GM23248 (cell line): Measurements from ENCODE around the gene PLCH2. TPM values are rescaled to one million over a fixed set of nuclear protein-coding genes. Genes with fewer than 3 reads are reported as not detected.

ENCODE experiments used
- DNase-seq: peaks from one replicate; pipeline ENCODE4 v3.0.0-alpha.2; 2015
- H2AFZ ChIP-seq: fragments of 200-600 bp; sonication (generic); 2 replicates; pipeline ENCODE4 v1.6.1; 2016; ENCODE audit warnings: antibody characterized with exemption
- H3F3A ChIP-seq: fragments of 200-600 bp; sonication (generic); 2 replicates; pipeline ENCODE4 v1.6.1; 2016; ENCODE audit warnings: mild to moderate bottlenecking, antibody characterized with exemption, mixed run types; ENCODE audit not compliant: insufficient read depth
- H3K27ac ChIP-seq: fragments of 200-600 bp; sonication (generic); 2 replicates; pipeline ENCODE4 v1.5.1; 2016; ENCODE audit warnings: mild to moderate bottlenecking
- H3K27me3 ChIP-seq: fragments of 200-600 bp; sonication (generic); replicated peaks from 2 replicates; pipeline ENCODE4 v1.6.1; 2016; ENCODE audit warnings: mild to moderate bottlenecking; ENCODE audit not compliant: insufficient read depth
- H3K36me3 ChIP-seq: fragments of 200-600 bp; sonication (generic); 2 replicates; pipeline ENCODE4 v1.6.1; 2016; ENCODE audit warnings: low read depth, mild to moderate bottlenecking
- H3K4me1 ChIP-seq: fragments of 200-600 bp; sonication (generic); 2 replicates; pipeline ENCODE4 v1.6.1; 2016; ENCODE audit warnings: mild to moderate bottlenecking; ENCODE audit not compliant: insufficient read depth
- H3K4me2 ChIP-seq: fragments of 200-600 bp; sonication (generic); one replicate; pipeline ENCODE4 v1.6.1; 2016; ENCODE audit warnings: mild to moderate bottlenecking; ENCODE audit not compliant: unreplicated experiment
- H3K4me3 ChIP-seq: fragments of 200-600 bp; sonication (generic); 2 replicates; pipeline ENCODE4 v1.5.1; 2016; ENCODE audit warnings: mild to moderate bottlenecking
- H3K79me2 ChIP-seq: fragments of 200-600 bp; sonication (generic); 2 replicates; pipeline ENCODE4 v1.6.1; 2016; ENCODE audit warnings: mild to moderate bottlenecking; ENCODE audit not compliant: insufficient read depth
- H3K9ac ChIP-seq: fragments of 200-600 bp; sonication (generic); 2 replicates; pipeline ENCODE4 v1.6.1; 2016; ENCODE audit warnings: mild to moderate bottlenecking
- H3K9me2 ChIP-seq: fragments of 200-600 bp; sonication (generic); 2 replicates; pipeline ENCODE4 v1.6.1; 2016; ENCODE audit warnings: mixed run types, mild to moderate bottlenecking, moderate library complexity; ENCODE audit not compliant: insufficient read depth
- H3K9me3 ChIP-seq: fragments of 200-600 bp; sonication (generic); one replicate; pipeline ENCODE4 v1.6.1; 2017; ENCODE audit warnings: low read depth
- H4K20me1 ChIP-seq: fragments of 200-600 bp; sonication (generic); 2 replicates; pipeline ENCODE4 v1.6.0; 2016; ENCODE audit not compliant: insufficient read depth
- EZH2 ChIP-seq: fragments of 200-600 bp; sonication (generic); IDR thresholded peaks from 2 replicates; pipeline ENCODE4 v1.6.1; 2018; ENCODE audit warnings: antibody characterized with exemption, mild to moderate bottlenecking; ENCODE audit not compliant: insufficient read depth, poor library complexity, severe bottlenecking
- EZH2phosphoT487 ChIP-seq: fragments of 200-600 bp; sonication (generic); IDR thresholded peaks from 2 replicates; pipeline ENCODE4 v1.6.1; 2018; ENCODE audit warnings: antibody characterized with exemption, moderate library complexity, mild to moderate bottlenecking, low read depth; ENCODE audit not compliant: insufficient read depth
- WGBS, 2 experiments: methylation state at CpG; one replicate each; pipeline ENCODE4 v1.1.6; 2015 to 2017; ENCODE audit warnings: low lambda C conversion rate in 2 of 2, low coverage in 1 of 2; ENCODE audit errors: missing lambda C conversion rate in 2 of 2; 5-methylcytosine and 5-hydroxymethylcytosine counted together
- in situ Hi-C: fragments of 300-500 bp; cut with MboI; formaldehyde crosslinking; loops from 2 replicates; pipeline ENCODE4 v1.15.0; 2020
- polyA plus RNA-seq: library from polyadenylated mRNA; unstranded; fragments of >200 nt; fragmentation: Nextera tagmentation; extraction: Ambion mirVana; gene quantifications from 2 replicates; pipeline ENCODE4 v1.2.1, GENCODE V29; 2016
- total RNA-seq: library from RNA; depleted of rRNA; stranded (reverse); fragments of >200 nt; shearing (Covaris generic); gene quantifications from 2 replicates; pipeline ENCODE4 v1.2.3, GENCODE V29; 2014

The PLCH2 gene
- total and polyA plus RNA-seq, 2 experiments from 2014 or later, result not detected

DNA sequence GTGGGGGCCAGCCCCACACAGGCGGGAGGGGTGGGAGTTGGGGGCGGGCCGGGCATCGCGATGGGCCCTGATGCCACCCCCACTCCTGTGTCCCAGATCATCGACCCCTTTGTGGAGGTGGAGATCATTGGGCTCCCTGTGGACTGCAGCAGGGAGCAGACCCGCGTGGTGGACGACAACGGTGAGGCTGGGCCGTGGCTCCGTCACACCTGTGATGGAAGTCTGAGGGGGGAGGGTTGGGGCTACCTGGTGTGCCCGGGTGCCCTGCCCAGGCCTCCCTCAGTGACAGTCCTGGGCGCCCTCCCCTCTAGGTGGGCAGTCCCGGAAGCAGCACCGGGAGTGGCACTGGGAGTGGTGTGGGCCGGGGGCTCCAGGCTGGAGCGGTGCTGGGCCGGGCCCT, 22.6 kb downstream of the PLCH2 start:
- Histone ChIP-seq H3K27me3 (peaks cover under 1% of the 10 kb centered on the region; the same call in 1 of the 2 replicates), H3K9me3 (no peaks in the 10 kb centered on the region), H3K4me1 (no peaks in the 10 kb centered on the region), H3K36me3 (no peaks in the 10 kb centered on the region), H3K9ac (no peak overlapping the region), H3K27ac (no peak overlapping the region), H3K4me2 (no peak overlapping the region), H3K9me2 (no peaks in the 10 kb centered on the region), H2AFZ (no peak overlapping the region), H3K79me2 (no peaks in the 10 kb centered on the region), H4K20me1 (no peaks in the 10 kb centered on the region), H3F3A (no peaks in the 10 kb centered on the region), H3K4me3 (no peak overlapping the region)
- in situ Hi-C loops, result no loop called here
- WGBS, 2 experiments, result 62 to 74% methylated on average over 14 to 19 of the region's 19 CpGs
- DNase-seq, result no peak
- TF ChIP-seq EZH2 (no peak), EZH2phosphoT487 (no peak)

DNA sequence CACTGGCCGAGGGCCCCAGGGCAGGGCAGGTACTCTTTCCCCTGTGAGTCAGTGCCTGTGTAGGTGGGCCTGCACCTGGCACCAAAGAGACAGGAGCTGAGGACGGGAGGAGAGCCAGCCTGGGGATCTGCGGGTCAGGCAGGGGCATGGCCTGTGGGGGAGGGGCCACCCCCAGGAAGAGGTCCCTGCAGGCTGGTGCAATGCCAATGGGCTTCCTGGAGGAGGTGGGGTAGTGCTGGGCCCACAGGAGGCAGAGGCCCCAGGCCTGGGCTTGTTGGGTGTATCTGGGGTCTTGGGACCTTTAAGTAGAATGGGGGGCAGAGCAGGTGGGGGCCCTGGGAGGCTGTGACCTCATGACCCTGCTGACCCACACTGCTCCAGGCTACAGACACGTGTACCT, 23.2 kb downstream of the PLCH2 start:
- no peaks in the 10 kb centered on the region for H3K4me1 ChIP-seq
- no peak overlapping the region for H2AFZ ChIP-seq
- DNase-seq, result no peak
- H3K9ac ChIP-seq, result no peak overlapping the region
- H3K9me3 ChIP-seq, result no peaks in the 10 kb centered on the region
- no peaks in the 10 kb centered on the region for H4K20me1 ChIP-seq
- no peaks in the 10 kb centered on the region for H3K36me3 ChIP-seq
- no peaks in the 10 kb centered on the region for H3K9me2 ChIP-seq
- H3K4me3 ChIP-seq, result no peak overlapping the region
- H3K27ac ChIP-seq, result no peak overlapping the region
- in situ Hi-C loops, result no loop called here
- peaks cover 6% of the 10 kb centered on the region for H3K27me3 ChIP-seq
- no peak overlapping the region for H3K4me2 ChIP-seq
- TF ChIP-seq EZH2phosphoT487, result no peak
- TF ChIP-seq EZH2, result no peak
- H3K79me2 ChIP-seq, result no peaks in the 10 kb centered on the region
- H3F3A ChIP-seq, result no peaks in the 10 kb centered on the region
- whole genome bisulfite sequencing, 2 experiments, result 48 to 63% methylated on average over 4 of the region's 4 CpGs

DNA sequence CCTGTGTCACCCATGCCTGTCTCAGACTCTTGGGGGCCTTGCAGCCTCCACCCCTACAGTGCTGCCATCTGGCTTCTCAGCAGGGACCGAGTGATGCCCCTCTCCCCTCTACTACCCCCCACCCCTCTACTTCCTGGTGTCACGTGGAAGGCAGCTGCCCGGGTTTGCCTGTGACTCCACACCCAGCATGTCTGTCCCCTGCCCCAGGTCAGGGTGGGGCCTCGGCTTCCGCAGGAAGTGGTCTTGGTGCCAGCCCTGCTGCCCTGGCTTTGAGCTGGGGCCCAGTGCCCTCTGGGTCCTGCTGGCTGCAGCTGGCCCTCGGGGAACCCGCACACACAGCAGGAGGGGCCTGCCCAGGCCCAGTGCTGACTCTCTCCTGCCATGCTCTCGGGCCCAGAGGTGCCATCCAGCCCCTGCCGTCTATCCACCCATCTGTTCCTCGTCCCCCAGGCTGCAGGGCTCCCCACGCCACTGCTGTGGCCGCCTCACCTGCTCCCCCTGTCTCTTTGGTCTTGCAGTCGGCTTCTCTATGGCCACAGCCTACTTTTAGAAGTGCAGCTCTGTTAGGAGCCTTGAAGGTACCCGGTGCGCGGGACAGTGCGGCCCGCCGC, 24.0 kb downstream of the PLCH2 start:
- Histone ChIP-seq H3K27me3 (peaks cover 10% of the 10 kb centered on the region), H2AFZ (no peak overlapping the region), H3K79me2 (no peaks in the 10 kb centered on the region), H4K20me1 (no peaks in the 10 kb centered on the region), H3K27ac (no peak overlapping the region), H3K4me3 (no peak overlapping the region), H3K36me3 (no peaks in the 10 kb centered on the region), H3K9me2 (no peaks in the 10 kb centered on the region), H3K4me1 (no peaks in the 10 kb centered on the region), H3K9ac (no peak overlapping the region), H3K4me2 (no peak overlapping the region), H3F3A (no peaks in the 10 kb centered on the region), H3K9me3 (no peaks in the 10 kb centered on the region)
- WGBS, 2 experiments, result 17 to 47% methylated on average over 9 to 18 of the region's 19 CpGs
- no peak for DNase-seq
- TF ChIP-seq EZH2, result no peak
- TF ChIP-seq EZH2phosphoT487, result no peak
- in situ Hi-C loops, result loop anchor here (25.0 kb wide), 1 partner anchor 313 kb away; the partner anchor contains the start of gene FAAP20

DNA sequence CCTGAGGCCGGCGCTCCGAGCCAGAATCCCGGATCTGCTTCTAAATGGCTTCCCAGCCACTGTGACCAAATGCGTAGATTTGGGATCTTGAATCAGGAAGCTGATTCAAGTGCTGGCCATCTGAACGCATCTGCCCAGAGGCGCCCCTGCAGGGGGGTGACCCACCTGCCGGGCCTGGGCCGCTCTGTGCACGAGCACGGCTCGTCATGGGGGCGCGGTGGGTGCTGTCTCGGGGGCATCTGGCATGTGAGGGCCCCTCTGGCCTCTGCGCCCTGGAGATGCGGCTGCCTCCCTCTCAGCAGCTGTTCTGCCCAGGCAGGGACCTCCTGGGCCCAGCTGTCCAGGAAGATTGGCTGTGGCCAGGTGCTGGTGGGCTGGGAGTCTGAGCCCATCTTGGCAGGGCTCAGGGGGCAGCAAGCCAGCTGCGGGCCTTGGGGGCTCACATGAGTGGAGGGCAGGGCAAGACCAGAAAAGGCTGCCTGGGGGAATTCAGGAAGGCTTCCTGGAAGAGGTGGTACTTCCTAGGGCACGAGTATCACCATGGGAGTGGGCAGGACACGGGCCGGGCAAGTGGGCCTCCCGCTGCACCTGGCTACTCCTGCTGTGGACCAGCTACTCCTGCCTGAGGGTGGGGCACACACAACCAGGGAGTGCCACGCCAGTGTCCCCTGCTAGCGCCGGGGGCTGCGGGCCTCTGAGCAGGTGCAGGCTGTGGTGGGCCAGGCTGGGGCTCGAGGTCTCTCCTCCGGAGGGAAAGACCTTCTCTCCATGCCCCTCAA, 25.1 kb downstream of the PLCH2 start:
- H2AFZ ChIP-seq, result no peak overlapping the region
- H3F3A ChIP-seq, result no peaks in the 10 kb centered on the region
- DNase-seq, result no peak
- no peaks in the 10 kb centered on the region for H3K9me3 ChIP-seq
- H3K27ac ChIP-seq, result no peak overlapping the region
- peaks cover 10% of the 10 kb centered on the region for H3K27me3 ChIP-seq
- no peak overlapping the region for H3K4me3 ChIP-seq
- no peaks in the 10 kb centered on the region for H3K9me2 ChIP-seq
- H3K36me3 ChIP-seq, result no peaks in the 10 kb centered on the region
- no peak overlapping the region for H3K9ac ChIP-seq
- H3K4me1 ChIP-seq, result no peaks in the 10 kb centered on the region
- H4K20me1 ChIP-seq, result no peaks in the 10 kb centered on the region
- in situ Hi-C loops, result loop anchor here (25.0 kb wide), 1 partner anchor 314 kb away; the partner anchor contains the start of gene FAAP20
- no peaks in the 10 kb centered on the region for H3K79me2 ChIP-seq
- H3K4me2 ChIP-seq, result no peak overlapping the region
- no peak for TF ChIP-seq EZH2
- TF ChIP-seq EZH2phosphoT487, result no peak
- WGBS, 2 experiments, result 58 to 61% methylated on average over 23 to 27 of the region's 28 CpGs
